GM21381 (cell line): ENCODE results near the gene SSR4.

Experiments used
- ATAC-seq: cut with Tn5 transposase; IDR thresholded peaks from one replicate; pipeline ENCODE4 v1.9.1; 2021; ENCODE audit warnings: mild to moderate bottlenecking, moderate library complexity; ENCODE audit not compliant: unreplicated experiment

Gene SSR4

DNA sequence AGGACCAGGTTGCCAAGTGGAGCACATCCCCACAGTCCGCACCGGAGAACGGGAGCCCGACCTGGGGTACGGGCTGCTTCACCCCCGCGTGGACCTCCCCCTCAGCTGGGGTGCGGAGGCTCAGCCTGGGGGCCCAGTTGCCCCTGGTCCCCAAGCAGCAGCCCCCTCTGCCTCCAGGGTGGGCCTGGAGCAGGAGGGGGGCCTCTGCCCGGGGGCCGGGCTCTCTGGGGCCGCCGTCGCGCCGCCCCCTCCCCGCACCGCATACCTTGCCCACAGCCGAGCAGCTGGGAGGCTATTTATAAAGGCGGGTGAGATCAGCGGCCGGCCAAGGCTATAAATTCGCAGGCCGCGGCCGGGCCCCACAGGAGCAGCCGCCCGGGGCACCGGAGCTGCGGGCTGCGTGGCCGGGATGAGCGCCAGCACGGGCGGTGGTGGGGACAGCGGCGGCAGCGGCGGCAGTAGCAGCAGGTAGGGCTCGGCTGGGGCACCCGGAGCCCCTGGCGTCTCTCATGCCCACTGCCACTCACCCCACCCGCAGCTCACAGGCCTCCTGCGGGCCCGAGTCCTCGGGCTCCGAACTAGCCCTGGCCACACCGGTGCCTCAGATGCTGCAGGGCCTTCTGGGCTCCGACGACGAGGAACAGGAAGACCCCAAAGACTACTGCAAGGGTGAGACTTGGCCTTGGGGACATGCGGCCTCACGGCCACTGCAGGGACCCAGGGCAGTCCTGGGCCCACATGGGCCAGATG lies 13.6 kb upstream of the SSR4 start, which contains the start of gene SRPK3:
Gene SRPK3, plus strand, starts transcription at position 364 of the 750 bp plus-strand sequence. Its CDS starts 46 bp downstream, at position 410.
- ATAC-seq = no peak

DNA sequence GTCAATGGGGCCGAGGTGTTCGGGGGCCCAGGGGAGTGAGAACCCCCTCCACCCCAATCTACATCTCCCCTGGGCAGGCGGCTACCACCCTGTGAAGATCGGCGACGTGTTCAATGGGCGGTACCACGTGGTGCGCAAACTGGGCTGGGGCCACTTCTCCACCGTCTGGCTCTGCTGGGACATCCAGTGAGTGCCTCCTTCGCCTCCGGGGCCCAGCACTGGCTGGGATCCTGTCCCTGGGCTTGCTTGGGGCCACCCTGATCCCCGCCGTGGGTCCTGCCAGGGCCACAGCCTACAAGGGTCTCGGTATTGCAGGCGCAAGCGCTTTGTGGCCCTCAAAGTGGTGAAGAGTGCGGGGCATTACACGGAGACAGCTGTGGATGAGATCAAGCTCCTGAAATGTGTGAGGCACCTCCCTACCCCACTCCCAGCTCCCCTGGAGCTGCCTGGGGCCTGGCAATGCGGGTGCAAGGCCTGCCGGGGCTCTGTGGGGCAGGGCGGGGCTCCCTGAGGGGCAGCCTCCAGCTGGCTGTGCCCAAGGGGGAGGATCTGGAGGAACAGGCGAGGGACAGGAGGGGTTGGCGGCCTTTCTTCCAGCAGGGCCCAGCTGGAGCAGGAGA lies 12.9 kb upstream of the SSR4 start:
- no peak for ATAC-seq

DNA sequence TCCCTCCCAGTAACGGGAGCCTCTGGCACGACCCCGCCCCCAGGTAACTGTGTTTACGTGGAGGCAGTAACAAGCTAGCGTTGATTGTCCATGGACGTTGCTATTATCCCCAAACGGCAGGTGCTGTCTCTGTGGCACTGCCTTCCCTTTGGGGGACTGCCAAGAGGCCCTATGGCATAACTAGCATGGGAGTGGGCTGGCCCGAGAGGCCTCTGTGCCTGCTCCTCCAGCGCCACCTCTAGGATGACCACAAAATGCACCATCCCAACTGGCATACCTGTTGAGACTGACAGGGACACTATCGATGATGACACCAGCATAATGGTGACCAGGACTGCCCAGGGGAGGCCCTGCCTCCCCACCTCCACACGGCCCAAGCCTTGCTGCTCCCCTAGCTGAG lies 12.2 kb upstream of the SSR4 start:
- no peak for ATAC-seq

DNA sequence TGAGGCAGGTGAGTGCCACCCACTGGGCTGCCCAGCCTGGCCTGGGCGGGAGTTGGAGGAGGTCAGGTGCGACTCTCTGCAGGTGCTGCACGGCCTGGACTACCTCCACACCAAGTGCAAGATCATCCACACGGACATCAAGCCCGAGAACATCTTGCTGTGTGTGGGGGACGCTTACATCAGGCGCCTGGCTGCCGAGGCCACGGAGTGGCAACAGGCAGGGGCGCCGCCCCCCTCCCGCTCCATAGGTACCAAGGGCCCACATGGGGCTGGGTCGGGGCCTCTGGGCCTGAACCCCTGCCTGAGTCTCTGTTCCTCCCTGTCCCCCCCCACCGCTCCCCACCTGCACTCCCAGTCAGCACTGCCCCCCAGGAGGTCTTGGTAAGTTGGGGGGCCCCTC lies 11.6 kb upstream of the SSR4 start:
- ATAC-seq = no peak

DNA sequence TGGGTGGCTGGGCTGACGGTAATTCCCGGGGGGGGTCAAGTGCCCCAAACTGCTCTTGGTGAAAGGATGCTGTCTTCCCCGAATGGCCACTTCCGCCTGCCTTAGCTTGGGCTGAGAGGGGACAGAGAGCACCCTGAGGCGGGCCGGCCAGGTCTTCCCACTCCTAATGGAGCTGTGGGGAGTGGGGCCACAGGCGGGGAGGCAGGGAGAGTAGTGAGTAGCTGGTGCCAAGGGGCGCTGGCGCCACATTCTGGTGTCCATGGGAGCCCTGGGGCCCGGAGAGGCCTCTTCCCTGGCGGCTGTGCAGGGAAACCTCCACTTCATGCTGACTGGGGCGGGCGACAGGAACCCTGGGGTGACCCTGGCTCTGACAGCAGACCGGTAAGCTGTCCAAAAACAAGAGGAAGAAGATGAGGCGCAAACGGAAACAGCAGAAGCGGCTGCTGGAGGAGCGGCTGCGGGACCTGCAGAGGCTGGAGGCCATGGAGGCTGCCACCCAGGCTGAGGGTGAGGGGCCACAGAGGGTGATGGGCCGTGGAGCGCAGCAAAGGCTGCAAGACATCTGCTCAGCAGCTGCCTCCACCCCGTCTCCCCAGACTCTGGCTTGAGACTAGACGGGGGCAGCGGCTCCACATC lies 11.0 kb upstream of the SSR4 start:
- ATAC-seq = no peak

DNA sequence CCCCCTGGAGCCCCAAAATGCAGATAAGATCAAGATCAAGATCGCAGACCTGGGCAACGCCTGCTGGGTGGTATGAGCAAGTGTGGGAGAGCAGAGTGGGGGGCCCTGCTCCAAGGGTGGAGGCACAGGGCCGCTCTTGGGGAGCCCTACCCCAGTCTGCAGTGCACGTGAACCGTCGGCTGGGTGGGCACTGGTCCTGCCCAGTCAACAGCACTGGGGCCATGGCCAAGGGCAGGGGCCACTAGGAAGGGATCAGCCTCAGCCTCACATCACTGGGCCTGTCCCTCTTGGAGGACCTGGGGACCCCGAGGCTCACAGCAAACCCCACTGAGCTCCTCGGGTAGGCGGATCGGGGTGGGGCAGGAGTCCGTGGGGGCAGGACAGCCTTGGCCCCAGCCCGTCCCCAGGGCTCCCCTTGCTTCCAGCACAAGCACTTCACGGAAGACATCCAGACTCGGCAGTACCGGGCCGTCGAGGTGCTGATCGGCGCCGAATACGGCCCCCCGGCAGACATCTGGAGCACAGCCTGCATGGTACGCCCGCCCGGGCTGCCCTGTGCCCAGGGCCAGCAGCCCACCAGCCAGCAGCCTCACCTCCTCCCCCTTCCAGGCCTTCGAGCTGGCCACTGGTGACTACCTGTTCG lies 10.0 kb upstream of the SSR4 start:
- no peak for ATAC-seq

DNA sequence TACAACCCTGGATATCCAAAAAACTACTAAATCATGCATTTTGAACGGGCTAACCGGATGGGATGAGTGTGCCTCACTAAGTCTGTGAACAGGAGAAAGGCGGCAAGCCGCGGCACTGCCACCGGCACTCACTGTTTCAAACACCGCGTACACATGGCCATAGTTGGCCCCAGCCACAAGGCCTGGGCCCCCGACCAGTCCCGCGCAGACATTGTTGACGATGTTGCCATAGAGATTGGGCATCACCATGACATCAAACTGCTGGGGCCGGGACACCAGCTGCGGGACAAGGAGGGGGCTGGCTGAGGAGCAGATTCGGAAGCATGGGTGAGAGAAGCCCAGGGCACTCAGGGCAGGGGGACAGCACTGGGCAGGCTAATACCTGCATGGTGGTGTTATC lies 7.8 kb upstream of the SSR4 start:
- ATAC-seq = no peak

DNA sequence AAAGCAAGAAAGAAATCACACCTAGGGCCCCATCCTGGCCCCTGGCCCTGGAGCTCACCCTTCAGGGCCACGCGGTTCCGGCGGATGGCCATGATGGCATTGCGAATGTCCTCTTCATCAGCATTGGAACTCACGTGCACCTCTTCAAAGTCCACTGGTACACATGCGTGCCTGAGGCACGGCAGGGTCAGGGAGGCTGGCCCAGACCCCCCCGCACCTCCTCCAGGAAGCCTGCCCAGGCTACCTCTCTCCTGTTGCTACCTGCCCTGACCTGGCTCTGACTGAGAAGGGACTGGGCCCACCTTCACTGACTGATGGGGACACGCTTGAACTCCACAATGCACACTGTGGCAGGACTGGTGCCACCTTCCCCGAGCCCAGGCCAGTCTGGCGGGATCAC lies 4.8 kb upstream of the SSR4 start:
- no peak for ATAC-seq

DNA sequence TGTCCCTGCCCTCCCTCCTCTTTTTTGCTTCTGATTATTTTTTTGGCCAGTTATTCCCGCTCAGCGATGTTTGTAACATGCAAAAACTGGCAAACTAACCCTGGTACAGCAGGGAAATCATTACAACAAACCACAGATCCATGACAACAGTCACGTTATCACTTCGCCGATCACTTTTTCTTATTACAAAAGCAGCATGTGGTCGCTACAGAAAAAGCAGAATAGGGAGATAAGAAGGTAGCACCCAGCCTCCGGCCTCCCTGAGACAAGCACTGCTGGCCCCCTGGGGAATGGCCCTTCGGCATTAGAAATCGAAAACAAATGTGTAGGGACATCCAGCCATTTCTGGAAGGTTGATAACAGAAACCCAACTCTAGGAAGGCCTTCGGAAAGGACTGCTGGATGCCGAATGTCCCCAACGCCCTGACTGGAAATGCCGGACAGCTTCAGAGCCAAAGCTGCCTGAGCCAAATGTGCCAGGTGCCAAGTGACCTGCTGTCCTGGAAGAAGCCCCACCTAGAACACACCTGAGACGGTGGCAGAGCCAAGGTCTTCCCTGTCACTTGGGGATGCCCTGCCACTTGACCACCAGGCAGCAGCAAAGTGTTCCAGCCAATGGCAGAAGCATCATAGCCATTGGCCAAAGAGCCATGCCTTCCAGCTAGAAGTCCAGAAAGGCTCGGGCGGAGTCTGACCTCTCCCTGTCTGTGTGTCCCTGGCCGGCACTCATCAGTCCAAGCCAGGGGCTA lies 3.2 kb upstream of the SSR4 start:
- no peak for ATAC-seq

DNA sequence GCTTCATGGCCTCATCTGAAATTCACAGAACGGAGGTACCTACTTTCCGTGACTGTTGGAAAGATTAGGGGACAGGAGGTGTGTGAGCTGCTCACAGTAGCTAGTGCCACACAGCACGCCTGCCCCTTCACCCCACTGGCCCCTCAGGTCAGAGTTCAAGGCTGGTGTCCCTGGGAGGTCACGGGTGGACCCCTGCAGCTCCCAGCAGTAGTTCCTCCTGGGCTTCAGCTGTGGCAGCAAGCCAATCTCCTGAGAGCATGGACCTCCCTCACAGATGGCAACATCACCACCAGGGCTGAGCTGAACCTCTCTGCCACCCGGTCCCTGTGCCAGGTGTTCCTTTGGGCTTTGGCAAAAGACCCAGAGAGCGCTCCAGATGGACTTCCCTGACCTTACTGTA lies 2.1 kb upstream of the SSR4 start:
- no peak for ATAC-seq

DNA sequence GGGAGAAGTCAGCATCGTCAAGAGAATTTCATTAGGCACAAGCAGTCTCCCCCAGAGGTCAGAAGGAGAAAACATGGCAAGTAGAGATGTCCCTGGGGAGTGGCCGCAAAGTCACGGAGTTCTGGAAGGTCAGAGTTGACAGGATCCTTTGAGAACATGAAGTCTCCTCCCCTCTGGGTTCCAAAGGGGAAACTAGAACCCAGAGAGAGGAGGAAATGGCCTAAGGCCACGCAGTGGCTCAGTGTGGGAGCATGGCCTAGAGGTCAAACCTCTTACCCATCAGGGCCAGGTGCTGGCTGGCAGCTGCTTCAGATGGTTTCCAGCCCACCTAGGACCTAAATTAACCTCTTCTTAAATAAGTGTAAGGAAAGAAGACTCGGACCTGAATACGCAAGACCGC lies 1.2 kb upstream of the SSR4 start:
- no peak for ATAC-seq

DNA sequence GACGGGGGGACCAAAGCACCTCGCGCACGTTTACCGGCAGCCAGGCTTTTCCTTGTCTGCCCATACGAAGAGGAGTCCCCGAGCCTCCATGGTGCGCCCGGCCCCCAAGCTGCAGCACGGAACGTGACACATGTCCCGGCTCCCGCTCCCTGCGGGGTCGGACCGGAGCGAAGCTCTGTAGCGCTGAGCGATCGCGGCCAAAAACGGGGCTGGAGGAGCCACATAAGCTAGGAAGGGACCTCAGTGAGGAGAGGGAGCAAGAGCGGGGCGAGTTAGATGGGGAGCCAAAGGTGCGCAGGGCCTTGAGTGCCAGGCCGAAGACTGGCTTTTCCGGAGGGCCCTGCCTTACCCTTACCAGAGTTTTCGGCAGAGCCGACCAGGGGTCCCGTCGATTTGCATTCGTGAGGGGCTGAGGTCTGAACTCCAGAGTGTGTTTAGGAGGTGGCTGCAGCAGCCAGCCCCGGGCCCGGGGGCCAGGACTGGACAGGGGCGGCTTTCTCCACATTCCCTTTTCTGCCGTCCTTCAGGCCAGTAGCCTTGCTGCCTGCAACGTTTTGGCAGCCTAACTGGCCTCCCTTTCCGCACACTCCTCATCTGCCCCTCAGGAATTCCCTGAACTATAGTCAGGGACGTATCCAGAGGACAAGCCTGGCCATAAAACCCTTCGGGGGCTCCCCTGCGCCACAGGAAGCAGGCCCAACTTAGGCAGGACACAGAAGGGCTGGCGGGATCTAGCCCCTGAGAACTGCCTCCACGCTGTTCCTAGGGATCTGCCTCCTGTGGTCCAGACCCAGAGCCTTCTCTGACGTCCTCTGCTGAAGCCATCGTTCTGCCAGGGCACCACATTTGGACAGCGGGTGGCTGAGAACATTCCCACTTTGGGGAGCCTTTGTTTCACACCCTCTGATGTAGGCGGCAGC lies 689 bp downstream of the SSR4 start:
- peak; percentile 2 for ATAC-seq

DNA sequence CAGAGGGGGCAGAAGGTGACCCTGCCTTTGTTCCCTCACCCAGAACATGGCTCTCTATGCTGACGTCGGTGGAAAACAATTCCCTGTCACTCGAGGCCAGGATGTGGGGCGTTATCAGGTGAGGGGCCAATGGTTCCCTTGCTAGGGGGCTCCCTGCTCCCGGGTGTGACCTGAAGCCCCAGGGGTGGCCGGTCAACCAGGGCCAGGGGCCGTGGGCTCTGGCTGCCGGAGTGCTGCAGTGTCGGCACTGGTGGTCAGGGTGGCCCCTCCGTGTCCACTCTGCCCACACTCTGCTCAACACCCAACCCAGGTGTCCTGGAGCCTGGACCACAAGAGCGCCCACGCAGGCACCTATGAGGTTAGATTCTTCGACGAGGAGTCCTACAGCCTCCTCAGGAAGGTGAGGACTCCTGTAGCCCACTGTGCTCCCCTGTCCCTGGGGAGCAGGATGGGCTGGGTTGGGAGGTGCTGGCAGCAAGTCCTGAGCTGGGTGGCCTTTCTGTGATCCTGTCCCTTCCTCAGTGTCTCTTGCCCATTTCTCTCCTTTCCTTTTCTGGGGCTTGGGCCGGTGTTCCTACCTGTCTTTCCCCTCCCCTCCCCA lies 3.0 kb downstream of the SSR4 start:
- no peak for ATAC-seq

DNA sequence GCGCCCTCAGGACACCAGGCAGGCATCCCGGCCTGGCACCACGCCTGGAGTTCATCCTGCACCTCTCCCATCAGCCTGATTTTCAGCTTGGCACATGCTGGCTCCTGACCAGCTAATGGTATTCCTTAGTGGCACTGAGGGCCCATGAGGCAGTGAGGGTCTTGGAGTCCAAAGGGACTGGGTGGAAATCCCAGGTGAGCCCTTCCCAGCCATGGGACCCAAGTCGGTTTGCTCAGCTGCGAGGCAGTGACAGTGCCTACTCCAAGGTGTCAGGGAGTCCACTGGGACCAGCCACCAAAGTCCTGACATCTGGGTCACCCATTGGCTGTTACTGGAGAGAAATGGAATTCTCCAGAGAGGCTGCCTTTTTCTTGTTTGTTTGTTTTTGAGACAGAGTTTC lies 4.9 kb downstream of the SSR4 start:
- ATAC-seq = no peak

DNA sequence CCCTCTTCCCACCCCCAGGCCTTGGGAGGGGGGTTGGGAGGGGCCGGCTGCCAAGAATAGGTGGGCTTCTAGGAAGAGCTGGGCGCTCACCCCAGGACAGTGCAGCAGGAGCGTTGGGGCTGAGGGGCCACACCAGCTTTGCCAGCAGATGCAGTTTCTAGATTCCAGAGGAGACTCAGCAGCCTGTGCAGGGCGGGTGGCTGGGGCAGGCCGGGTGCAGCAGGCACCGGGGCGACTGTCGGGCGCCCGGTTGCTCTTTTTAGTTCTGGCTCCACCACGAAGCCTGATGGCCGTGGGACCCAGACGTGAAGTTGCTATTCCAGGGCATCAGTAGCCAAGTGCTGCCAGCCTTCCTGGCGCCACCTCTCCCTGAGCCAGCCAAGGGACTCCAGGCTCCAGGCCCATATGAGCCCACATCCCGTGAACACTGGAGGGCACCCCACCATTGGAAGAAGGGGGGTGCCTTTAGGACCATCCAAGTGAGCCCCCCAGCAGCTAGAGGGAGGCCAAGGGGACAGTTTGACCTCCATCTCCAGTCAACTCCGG lies 5.8 kb downstream of the SSR4 start:
- ATAC-seq = no peak

DNA sequence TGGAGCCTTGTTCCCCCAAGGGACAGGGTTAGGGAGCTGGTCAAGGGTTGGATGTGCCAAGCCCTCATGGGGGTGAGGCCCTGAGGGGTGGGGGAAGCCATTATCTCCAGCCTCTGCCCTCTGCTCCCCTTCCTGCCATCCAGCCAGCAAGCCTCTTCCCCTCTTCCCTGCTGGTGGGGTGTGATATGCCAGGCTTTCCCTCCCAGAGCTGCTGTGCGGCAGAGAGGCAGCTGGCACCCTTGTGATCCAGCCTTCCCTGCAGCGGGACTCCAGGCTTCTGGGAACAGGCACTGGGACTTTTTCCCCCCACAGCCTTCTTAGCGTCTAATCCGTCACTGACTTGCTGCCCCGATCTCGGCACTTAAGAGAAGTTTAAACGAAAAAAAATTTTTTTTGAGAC lies 6.3 kb downstream of the SSR4 start:
- no peak for ATAC-seq

DNA sequence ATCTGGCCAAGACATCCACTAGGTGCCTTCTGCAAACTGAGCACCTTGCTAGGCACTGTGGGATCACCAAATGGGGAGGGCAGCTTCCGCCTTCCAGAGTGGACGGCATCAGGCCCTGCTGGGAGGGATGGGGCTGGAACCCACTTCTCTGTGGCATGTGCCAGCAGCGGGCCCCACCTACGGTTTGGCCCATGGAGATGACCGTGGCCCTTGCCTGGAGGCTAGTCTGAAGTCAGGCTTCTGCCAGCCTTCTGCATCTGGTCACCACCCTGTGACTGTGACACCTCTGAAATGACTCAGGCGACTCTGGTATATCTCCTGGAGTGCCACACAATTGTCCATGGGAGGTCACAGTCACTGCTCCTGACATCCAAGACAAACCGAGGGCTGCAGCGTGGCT lies 7.2 kb downstream of the SSR4 start:
- ATAC-seq = no peak

DNA sequence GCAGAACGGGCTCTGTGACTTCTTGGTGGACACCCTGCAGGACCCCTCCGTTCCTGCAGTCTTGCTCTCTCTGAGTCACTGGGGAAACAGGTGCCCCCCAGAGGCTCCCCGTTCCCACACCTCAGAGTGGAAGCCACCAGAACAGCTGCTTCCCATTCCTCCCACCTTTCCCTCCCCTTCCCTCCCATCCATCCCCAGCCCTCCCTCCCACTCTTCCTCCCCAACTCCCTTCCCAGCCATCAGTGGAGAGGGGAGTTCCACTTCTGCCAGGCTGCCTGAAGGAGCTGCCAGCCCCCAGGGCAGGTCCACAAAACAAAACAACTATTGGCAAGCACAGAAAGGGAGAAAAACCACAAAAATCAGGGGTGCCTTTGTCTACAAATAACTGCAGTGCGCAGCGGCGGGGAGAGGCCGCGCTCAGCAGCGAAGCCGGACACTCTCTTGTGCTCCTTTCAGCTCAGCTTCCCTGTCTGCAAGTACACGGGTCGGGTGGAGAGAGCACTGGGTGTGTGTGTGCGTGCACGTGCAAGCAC lies 8.1 kb downstream of the SSR4 start:
- no peak for ATAC-seq
